A673 (cell line): Measurements from ENCODE around the gene ENGASE. TPM values are rescaled to one million over a fixed set of nuclear protein-coding genes. Genes with fewer than 3 reads are reported as not detected.

Experiments
- BruUV-seq: library from RNA; stranded (reverse); fragments of 400-500 nt; replicated peaks from 2 replicates; lab custom pipeline; 2021; lab: Mats Ljungman, UMichigan
- CTCF ChIA-PET: fragments of 300-600 bp; sonication (Branson Sonifier 250); formaldehyde crosslinking; loops from one replicate; lab custom pipeline; 2022; ENCODE audit warnings: antibody characterized with exemption; lab: Charles Lee
- POLR2A ChIA-PET: fragments of 300-600 bp; sonication (Branson Sonifier 250); formaldehyde crosslinking; loops from one replicate; lab custom pipeline; 2022; ENCODE audit warnings: antibody characterized with exemption; ENCODE audit not compliant: low non-redundant PET; lab: Charles Lee
- DNase-seq: peaks from one replicate; pipeline ENCODE4 v3.0.0-alpha.2; 2015; ENCODE audit warnings: low spot score
- H3K27ac ChIP-seq: fragments of 200-600 bp; sonication (generic); 2 replicates; pipeline ENCODE4 v1.5.1; 2016; ENCODE audit warnings: mixed run types, low read depth, mild to moderate bottlenecking, mixed read lengths, antibody characterized with exemption, low read length; ENCODE audit not compliant: poor library complexity, severe bottlenecking
- H3K27me3 ChIP-seq: fragments of 200-600 bp; sonication (generic); replicated peaks from 2 replicates; pipeline ENCODE4 v1.6.1; 2017; ENCODE audit warnings: mixed run types, low read depth, mild to moderate bottlenecking, mixed read lengths, antibody characterized with exemption, low read length; ENCODE audit not compliant: insufficient read depth, poor library complexity
- H3K36me3 ChIP-seq: fragments of 200-600 bp; sonication (generic); 2 replicates; pipeline ENCODE4 v1.6.1; 2016; ENCODE audit warnings: mixed run types, mild to moderate bottlenecking, mixed read lengths, antibody characterized with exemption, low read length; ENCODE audit not compliant: insufficient read depth, poor library complexity, severe bottlenecking
- H3K4me1 ChIP-seq: fragments of 200-600 bp; sonication (generic); 2 replicates; pipeline ENCODE4 v1.6.1; 2017; ENCODE audit warnings: mixed run types, mild to moderate bottlenecking, mixed read lengths, antibody characterized with exemption, low read length; ENCODE audit not compliant: insufficient read depth, poor library complexity, severe bottlenecking
- H3K4me3 ChIP-seq: fragments of 200-600 bp; sonication (generic); 2 replicates; pipeline ENCODE4 v1.5.1; 2016; ENCODE audit warnings: low read depth, mixed run types, mild to moderate bottlenecking, mixed read lengths, low read length; ENCODE audit not compliant: poor library complexity, severe bottlenecking
- H3K9me3 ChIP-seq: fragments of 200-600 bp; sonication (generic); 2 replicates; pipeline ENCODE4 v1.6.1; 2016; ENCODE audit warnings: mixed run types, low read depth, mild to moderate bottlenecking, mixed read lengths, antibody characterized with exemption, low read length; ENCODE audit not compliant: poor library complexity, severe bottlenecking
- CTCF ChIP-seq: fragments of 300-800, 200-600 bp; sonication (generic); conservative IDR thresholded peaks from 2 replicates; pipeline ENCODE4 v1.5.1; 2017; ENCODE audit warnings: low read depth, mild to moderate bottlenecking, antibody characterized with exemption, low read length, moderate library complexity, mixed read lengths
- EZH2 ChIP-seq: fragments of 200-600 bp; sonication (generic); IDR thresholded peaks from 2 replicates; pipeline ENCODE4 v1.6.1; 2017; ENCODE audit warnings: borderline replicate concordance, low read depth, mild to moderate bottlenecking, mixed read lengths, antibody characterized with exemption, low read length; ENCODE audit not compliant: poor library complexity, severe bottlenecking
- intact Hi-C: fragments of 100-400 bp; cut with micrococcal nuclease; formaldehyde crosslinking; loops from one replicate; pipeline ENCODE4 v1.10.0; 2022; ENCODE audit not compliant: unreplicated experiment
- total RNA-seq: library from RNA; stranded (reverse); gene quantifications from 2 replicates; pipeline ENCODE4 v1.2.3, GENCODE V29; 2021

Gene ENGASE
- total RNA-seq, 1 experiment from 2014 or later: 24.4 TPM

GRCh38 chr17:79109584-79109983, 35.0 kb downstream of the ENGASE start:
- intact Hi-C loops: no loop called here
- peaks cover 20% of the 10 kb centered on the region for H3K27me3 ChIP-seq
- no peak overlapping the region for H3K27ac ChIP-seq
- no peaks in the 10 kb centered on the region for H3K9me3 ChIP-seq
- H3K4me3 ChIP-seq: no peak overlapping the region
- peaks cover 7% of the 10 kb centered on the region for H3K4me1 ChIP-seq
- POLR2A ChIA-PET: no interaction called here
- H3K36me3 ChIP-seq: no peaks in the 10 kb centered on the region
- TF ChIP-seq EZH2: no peak
- TF ChIP-seq CTCF: peak; percentile 53
- no TSS peak for BruUV-seq
- no peak for DNase-seq
- CTCF ChIA-PET: interaction anchor here (0.9 kb wide), 2 partner anchors 279 kb away, joined by 3 read pairs; no protein-coding TSS in a partner anchor

GRCh38 chr17:79111097-79111496, 36.5 kb downstream of the ENGASE start:
- H3K4me1 ChIP-seq: peaks cover 8% of the 10 kb centered on the region
- no peak overlapping the region for H3K4me3 ChIP-seq
- H3K9me3 ChIP-seq: no peaks in the 10 kb centered on the region
- ChIA-PET CTCF (no interaction called here), POLR2A (no interaction called here)
- BruUV-seq: no TSS peak
- peaks cover 17% of the 10 kb centered on the region for H3K27me3 ChIP-seq
- TF ChIP-seq EZH2: no peak
- no peak for TF ChIP-seq CTCF
- no peaks in the 10 kb centered on the region for H3K36me3 ChIP-seq
- intact Hi-C loops: no loop called here
- DNase-seq: no peak
- H3K27ac ChIP-seq: no peak overlapping the region

- Histone ChIP-seq H3K27me3 (peaks cover 19% of the 10 kb centered on the region), H3K9me3 (no peaks in the 10 kb centered on the region), H3K36me3 (no peaks in the 10 kb centered on the region), H3K4me1 (peaks cover 8% of the 10 kb centered on the region), H3K4me3 (no peak overlapping the region), H3K27ac (no peak overlapping the region)
- ChIA-PET POLR2A (no interaction called here), CTCF (no interaction called here)
- no peak for TF ChIP-seq CTCF
- TF ChIP-seq EZH2: no peak
- intact Hi-C loops: no loop called here
- no TSS peak for BruUV-seq
- no peak for DNase-seq
Observed at GRCh38 chr17:79112471-79112870, 37.8 kb downstream of the ENGASE start.
